CD4-positive, alpha-beta T cell treated with Interleukin-6 at 100 ng/mL for 8 hours (primary cell): Measurements from ENCODE around the gene COL24A1.
"Not testable (repeated sequence)": the region's sequence is repeated elsewhere in the genome, so short reads cannot be mapped to it uniquely, and the experiment has no call there.

Experiments
- DNase-seq: peaks from one replicate; pipeline ENCODE4 v3.0.0-alpha.2; 2020; ENCODE audit warnings: mixed read lengths, low spot score

COL24A1 gene

GRCh38 chr1:86152887-86153286 lies 3.7 kb downstream of the COL24A1 start:
- no peak for DNase-seq

- no peak for DNase-seq
Measured at GRCh38 chr1:86151427-86151826, 5.1 kb downstream of the COL24A1 start.

- no peak for DNase-seq
Measured at GRCh38 chr1:86150553-86151055, 6.0 kb downstream of the COL24A1 start.

GRCh38 chr1:86149591-86149990 lies 7.0 kb downstream of the COL24A1 start:
- DNase-seq, result no peak

GRCh38 chr1:86147755-86148154 lies 8.8 kb downstream of the COL24A1 start:
- DNase-seq, result no peak

GRCh38 chr1:86146566-86146965 lies 10.0 kb downstream of the COL24A1 start:
- no peak for DNase-seq

- DNase-seq, result no peak
Measured at GRCh38 chr1:86140281-86140880, 16.2 kb downstream of the COL24A1 start.

GRCh38 chr1:86138746-86139145 lies 17.8 kb downstream of the COL24A1 start:
- DNase-seq, result no peak

- DNase-seq, result no peak
Measured at GRCh38 chr1:86137436-86137835, 19.1 kb downstream of the COL24A1 start.

- no peak for DNase-seq
Measured at GRCh38 chr1:86119214-86119764, 37.3 kb downstream of the COL24A1 start.

GRCh38 chr1:86114816-86115400 lies 41.7 kb downstream of the COL24A1 start:
- no peak for DNase-seq

- DNase-seq, result no peak
Measured at GRCh38 chr1:86114236-86114635, 42.3 kb downstream of the COL24A1 start.

- not testable (repeated sequence) for DNase-seq
Measured at GRCh38 chr1:86111590-86111989, 45.0 kb downstream of the COL24A1 start.

- no peak for DNase-seq
Measured at GRCh38 chr1:86110451-86111129, 46.0 kb downstream of the COL24A1 start.

- DNase-seq, result no peak
Measured at GRCh38 chr1:86105533-86105866, 51.1 kb downstream of the COL24A1 start.

- no peak for DNase-seq
Measured at GRCh38 chr1:86104606-86105532, 51.7 kb downstream of the COL24A1 start.

- no peak for DNase-seq
Measured at GRCh38 chr1:86101616-86102015, 55.0 kb downstream of the COL24A1 start.

- no peak for DNase-seq
Measured at GRCh38 chr1:86100401-86100800, 56.2 kb downstream of the COL24A1 start.

- DNase-seq, result no peak
Measured at GRCh38 chr1:86089765-86090164, 66.8 kb downstream of the COL24A1 start.

GRCh38 chr1:86085741-86086409 lies 70.7 kb downstream of the COL24A1 start:
- no peak for DNase-seq

- no peak for DNase-seq
Measured at GRCh38 chr1:86084998-86085397, 71.6 kb downstream of the COL24A1 start.

- no peak for DNase-seq
Measured at GRCh38 chr1:86082183-86082582, 74.4 kb downstream of the COL24A1 start.
